K562 (cell line): Measurements from ENCODE around the gene SIGLEC6. TPM values are rescaled to one million over a fixed set of nuclear protein-coding genes. Genes with fewer than 3 reads are reported as not detected.
A peak's percentile ranks its signal among the peaks of the same experiment; 100 is the strongest.

ENCODE experiments used
- CEBPG ChIP-seq, 3 experiments: fragments of 200-800 bp in 1 of 3; sonication (Bioruptor generic) in 1 of 3; sonication (generic) in 1 of 3; formaldehyde crosslinking in 1 of 3; IDR thresholded peaks in 2 of 3; conservative IDR thresholded peaks in 1 of 3; 2 replicates each; pipeline versions ENCODE4 v1.6.1 to v1.8.0; 2016 to 2022; ENCODE audit warnings: missing compliant biosample characterization in 2 of 3, missing genetic modification characterization in 2 of 3, mild to moderate bottlenecking in 1 of 3, missing genetic modification reagents in 1 of 3
- ELF2 ChIP-seq: fragments of 250-450 bp; sonication (Bioruptor Pico); IDR thresholded peaks from 2 replicates; pipeline ENCODE4 v1.5.0; 2021; ENCODE audit warnings: mild to moderate bottlenecking
- EP300 ChIP-seq: IDR thresholded peaks from 2 replicates; pipeline ENCODE4 v1.6.1; 2012; ENCODE audit warnings: low read length, improper control_type of control experiment
- HMBOX1 ChIP-seq: sonication (generic); IDR thresholded peaks from 2 replicates; pipeline ENCODE4 v1.6.1; 2016
- KDM1A ChIP-seq, 2 experiments: fragments of 450-650 bp; IDR thresholded peaks; 2 replicates each; pipeline ENCODE4 v1.6.1; 2016; ENCODE audit warnings: mild to moderate bottlenecking in 2 of 2
- MAZ ChIP-seq, 2 experiments: fragments of 450-650 bp in 1 of 2; sonication (generic) in 1 of 2; formaldehyde crosslinking; IDR thresholded peaks in 1 of 2; conservative IDR thresholded peaks in 1 of 2; 2 replicates each; pipeline versions ENCODE4 v1.4.0 to v1.5.0; 2020; ENCODE audit warnings: mild to moderate bottlenecking in 1 of 2, missing genetic modification reagents in 1 of 2
- MYC ChIP-seq, 2 experiments: fragments of 250-450 bp in 1 of 2; sonication (Bioruptor Pico) in 1 of 2; IDR thresholded peaks; 2 replicates each; pipeline versions ENCODE4 v1.5.1 to v1.6.1; 2012 to 2021; ENCODE audit warnings: low read depth in 2 of 2, borderline replicate concordance in 1 of 2, improper control_type of control experiment in 1 of 2, low read length in 1 of 2, mild to moderate bottlenecking in 1 of 2, moderate library complexity in 1 of 2
- NCOA1 ChIP-seq: fragments of 450-650 bp; IDR thresholded peaks from 2 replicates; pipeline ENCODE4 v1.6.1; 2016; ENCODE audit warnings: low read depth
- RBM25 ChIP-seq: fragments of 200-400 bp; formaldehyde crosslinking; IDR thresholded peaks from 2 replicates; pipeline ENCODE4 v1.6.1; 2018; ENCODE audit warnings: low read length, low read depth, moderate library complexity; ENCODE audit not compliant: severe bottlenecking
- SIX5 ChIP-seq, 2 experiments: IDR thresholded peaks; 2 replicates each; pipeline ENCODE4 v1.6.1; 2011; ENCODE audit warnings: low read length in 2 of 2, borderline replicate concordance in 1 of 2, low read depth in 1 of 2, mild to moderate bottlenecking in 1 of 2, moderate library complexity in 1 of 2; ENCODE audit not compliant: insufficient read depth in 1 of 2
- TEAD4 ChIP-seq, 2 experiments: sonication (generic) in 1 of 2; formaldehyde crosslinking in 1 of 2; IDR thresholded peaks; 2 replicates each; pipeline versions ENCODE4 v1.6.1 to v1.8.0; 2012 to 2022; ENCODE audit warnings: borderline replicate concordance in 1 of 2, inconsistent platforms in 1 of 2, low read length in 1 of 2, mild to moderate bottlenecking in 1 of 2, missing genetic modification reagents in 1 of 2
- THRAP3 ChIP-seq: fragments of 450-650 bp; IDR thresholded peaks from 2 replicates; pipeline ENCODE4 v1.6.1; 2016; ENCODE audit warnings: mild to moderate bottlenecking, inconsistent platforms, borderline replicate concordance
- WHSC1 ChIP-seq: IDR thresholded peaks from one replicate; pipeline ENCODE4 v1.6.1; 2012; ENCODE audit warnings: low read length, control low read depth, inconsistent platforms
- ZNF239 ChIP-seq: fragments of 250-450 bp; sonication (Bioruptor Pico); IDR thresholded peaks from 2 replicates; pipeline ENCODE4 v1.4.0; 2020; ENCODE audit warnings: mild to moderate bottlenecking
- ZNF592 ChIP-seq: fragments of 450-650 bp; IDR thresholded peaks from 2 replicates; pipeline ENCODE4 v1.6.1; 2017; ENCODE audit warnings: antibody characterized with exemption, mild to moderate bottlenecking
- polyA plus RNA-seq, 8 experiments: library from polyadenylated mRNA; depleted of rRNA in 4 of 8; stranded (reverse) in 5 of 8; unstranded in 3 of 8; fragments of >200 nt; fragmentation: Nextera tagmentation in 2 of 8; fragmentation: Illumina TruSeq in 1 of 8; extraction: Ambion mirVana in 2 of 8; extraction: Trizol in 1 of 8; gene quantifications; 2 replicates each; pipeline versions ENCODE4 v1.2.1 to v1.2.3, GENCODE V29; 2011 to 2014; ENCODE audit warnings: inconsistent platforms in 1 of 8, missing spikeins in 1 of 8
- total RNA-seq, 7 experiments: library from RNA; depleted of rRNA in 6 of 7; stranded (reverse); fragments of >200 nt in 6 of 7; fragmentation: Illumina TruSeq in 2 of 7; extraction: Trizol in 2 of 7; gene quantifications; 2 replicates each; pipeline versions ENCODE4 v1.2.1 to v1.2.3, GENCODE V29; 2011 to 2021; ENCODE audit warnings: low replicate concordance in 1 of 7

The SIGLEC6 gene
- total and polyA plus RNA-seq, 9 of the 15 experiments (the other 6 are each of a cell fraction or from before 2014, with no cell fraction given) = 0.03 to 17.5 (median 0.71) TPM

GRCh38 chr19:51572410-51572809 lies 40.9 kb upstream of the SIGLEC6 start (continued):
- peak; percentile 47 for TF ChIP-seq ZNF592
- TF ChIP-seq TEAD4 (IDR thresholded peaks at IDR 0.05; ENCODE audit: low read length) = peak; percentile 77
- no peak for TF ChIP-seq TEAD4 (CRISPR knock-in tag; IDR thresholded peaks at IDR 0.05; ENCODE audit: borderline replicate concordance)
- TF ChIP-seq MAZ (CRISPR knock-in tag; conservative IDR thresholded peaks at IDR 0.05 in 1 of 2, IDR thresholded peaks at IDR 0.05 in 1 of 2) = peak in 1 of 2 experiments; percentile 67; a peak in 3 of 4 replicates
- peak; percentile 87 for TF ChIP-seq RBM25
- TF ChIP-seq ELF2 (CRISPR knock-in tag) = peak; percentile 70; the same call in 1 of the 2 replicates
- no peak for TF ChIP-seq ZNF239 (CRISPR knock-in tag)
- TF ChIP-seq THRAP3 = no peak
- TF ChIP-seq HMBOX1 = peak; percentile 42; the same call in 1 of the 2 replicates
- peak; percentile 66 to 79; a peak in 3 of 4 replicates for TF ChIP-seq KDM1A (IDR thresholded peaks at IDR 0.05)
- TF ChIP-seq EP300 = 0 out of 2 replicates have a peak, but pooled peaks have one; percentile 43
- TF ChIP-seq MYC (IDR thresholded peaks at IDR 0.05; ENCODE audit: low read depth, low read length) = no peak
- no peak for TF ChIP-seq MYC (CRISPR knock-in tag; IDR thresholded peaks at IDR 0.05; ENCODE audit: borderline replicate concordance, low read depth)
- no peak for TF ChIP-seq CEBPG (CRISPR knock-in tag; IDR thresholded peaks at IDR 0.05)
- peak; percentile 51 to 56; a peak in 3 of 4 replicates for TF ChIP-seq CEBPG (tag; conservative IDR thresholded peaks at IDR 0.05 in 1 of 2, IDR thresholded peaks at IDR 0.05 in 1 of 2)
- TF ChIP-seq SIX5 (IDR thresholded peaks at IDR 0.05; ENCODE audit: borderline replicate concordance in 1 of 2, insufficient read depth in 1 of 2, low read depth in 1 of 2, low read length in 2 of 2) = no peak
- no peak for TF ChIP-seq NCOA1
- TF ChIP-seq WHSC1 = no peak
